Measurements from ENCODE around the gene RNF207. TPM values are rescaled to one million over a fixed set of nuclear protein-coding genes. Genes with fewer than 3 reads are reported as not detected.

Gene RNF207
- polyA plus RNA-seq, 4 donors = 15.7 to 72.0 (median 38.7) TPM

DNA sequence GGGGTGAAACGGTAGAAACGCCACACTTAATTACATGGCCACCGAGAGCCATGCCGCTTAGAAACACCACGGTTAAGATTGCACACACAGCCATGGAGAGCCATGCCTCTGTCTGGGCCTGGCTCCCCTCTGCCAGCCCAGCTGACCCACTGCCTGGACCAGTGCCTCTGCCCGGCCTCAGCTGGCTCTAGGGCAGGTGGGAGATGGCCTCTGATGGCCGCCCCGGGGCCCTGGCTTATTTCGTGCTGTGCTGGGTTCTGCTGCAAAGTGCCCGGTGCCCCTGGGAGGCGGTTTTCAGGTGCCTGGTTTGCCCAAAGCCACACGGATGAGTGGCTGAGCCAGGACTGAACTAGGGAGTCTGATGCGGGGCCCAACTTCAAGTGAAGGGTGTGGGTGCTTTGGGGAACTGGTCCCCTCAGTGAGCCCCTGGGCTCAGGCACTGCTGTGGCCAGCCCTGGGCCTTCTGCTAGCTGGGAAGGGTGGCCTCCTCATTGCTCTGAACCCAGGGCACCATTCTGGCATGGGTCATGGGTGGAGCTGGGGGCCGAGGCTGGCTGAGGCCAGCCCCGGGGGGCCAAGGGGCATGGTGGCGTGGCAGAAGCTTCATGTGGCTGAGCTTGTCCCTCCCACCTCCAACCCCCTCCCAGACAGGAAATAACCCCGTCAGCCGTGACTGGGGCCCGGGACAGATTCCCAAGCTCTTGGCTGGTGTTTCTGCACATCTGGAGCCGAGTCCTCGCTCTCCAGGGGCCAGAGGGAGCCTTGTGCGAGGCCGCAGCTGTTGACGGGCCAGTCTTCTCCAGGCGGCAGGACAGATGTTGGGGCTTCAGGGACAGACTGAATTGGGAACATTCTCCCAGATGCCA is 56.9 kb downstream of the RNF207 start:
- DNase-seq (ENCODE audit: low read depth in 4 of 4, low spot score in 3 of 4) = no peak

DNA sequence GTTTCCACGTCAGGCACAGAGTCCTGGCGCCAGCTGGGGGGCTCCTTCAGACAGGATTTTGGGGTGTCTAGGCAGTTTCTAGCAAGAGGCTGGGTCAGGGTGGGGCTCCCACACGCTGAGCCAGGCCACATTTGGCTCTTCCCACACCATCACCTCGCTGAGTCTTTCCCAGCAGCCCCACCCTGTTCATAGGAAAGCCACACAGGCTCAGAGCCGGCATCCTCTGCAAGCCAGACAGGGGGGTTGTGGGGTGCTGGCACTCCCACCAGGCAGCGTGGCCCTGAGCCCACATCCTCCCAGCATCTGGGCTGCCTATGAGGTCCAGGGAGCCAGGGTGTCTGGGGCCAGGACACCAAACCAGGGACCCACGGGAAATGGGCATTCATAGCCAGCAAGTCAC is 57.8 kb downstream of the RNF207 start:
- DNase-seq (ENCODE audit: low read depth in 4 of 4, low spot score in 3 of 4) = no peak

DNA sequence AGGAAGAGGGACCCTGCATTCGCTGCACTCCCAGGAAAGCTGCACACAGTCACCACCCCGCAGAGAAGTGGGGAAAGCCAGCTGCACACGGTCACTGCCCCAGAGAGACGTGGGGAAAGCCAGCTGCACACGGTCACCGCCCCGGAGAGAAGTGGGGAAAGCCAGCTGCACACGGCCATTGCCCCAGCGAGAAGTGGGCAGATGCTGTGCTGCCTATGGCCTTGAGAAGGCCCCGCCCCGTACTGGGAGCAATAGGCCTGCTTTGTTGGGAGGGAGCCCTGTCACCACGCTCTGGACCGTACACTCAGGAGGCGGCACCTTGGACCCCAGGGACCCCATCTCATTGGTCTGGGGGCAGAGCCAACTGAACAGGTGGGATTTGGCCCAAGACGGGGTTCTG is 59.2 kb downstream of the RNF207 start:
- no peak for DNase-seq (ENCODE audit: low read depth in 4 of 4, low spot score in 3 of 4)

DNA sequence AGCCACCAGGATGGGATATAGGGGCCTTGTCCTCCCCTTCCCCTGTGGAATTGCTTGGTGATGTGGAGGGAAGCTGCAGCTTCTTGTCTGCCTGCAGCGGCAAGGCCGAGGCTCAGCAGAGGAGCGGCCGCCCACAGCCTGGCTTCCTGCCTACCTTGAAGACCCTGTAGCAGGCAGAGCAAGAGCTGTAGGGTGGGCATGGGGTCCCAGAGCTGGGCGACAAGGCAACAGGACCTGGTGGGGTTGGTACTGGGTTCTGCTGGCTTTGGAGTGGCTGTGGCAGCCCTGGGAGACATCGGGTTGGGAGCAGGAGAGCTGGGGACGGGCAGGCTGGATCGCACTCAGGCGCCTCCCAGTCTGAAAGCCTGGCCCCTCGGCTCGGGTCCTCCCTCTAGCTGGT is 60.7 kb downstream of the RNF207 start:
- DNase-seq (ENCODE audit: low read depth in 4 of 4, low spot score in 3 of 4) = no peak

DNA sequence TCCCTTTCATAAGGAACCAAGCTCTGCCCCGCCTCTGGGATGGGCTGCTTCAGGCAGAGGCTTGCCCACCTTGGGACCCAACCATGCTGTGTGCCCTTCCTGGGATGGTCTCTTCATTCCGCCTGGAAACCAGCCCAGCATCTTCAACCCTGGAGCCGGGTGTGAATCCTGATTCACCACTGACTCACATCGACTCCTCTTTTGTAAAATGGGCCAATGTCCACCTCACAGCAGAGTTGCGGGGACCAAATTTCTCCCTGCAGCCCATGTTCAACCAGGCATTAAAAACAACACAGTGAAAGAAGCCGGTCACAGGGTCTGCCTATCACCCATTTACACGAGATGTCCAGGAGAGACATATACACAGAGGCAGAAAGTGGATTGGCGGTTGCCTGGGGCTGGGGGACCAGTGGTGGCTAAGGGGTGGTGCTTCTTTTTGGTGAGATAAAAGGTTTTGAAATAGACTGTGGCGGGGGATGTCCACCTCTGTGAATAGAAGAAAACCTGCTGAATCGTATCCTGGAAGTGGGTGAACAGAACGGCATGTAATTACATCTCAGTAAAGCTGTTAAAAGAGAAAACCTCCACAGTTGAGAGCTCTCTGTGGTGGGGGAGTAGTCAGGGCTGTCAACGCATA is 61.9 kb downstream of the RNF207 start:
- DNase-seq (ENCODE audit: low read depth in 4 of 4, low spot score in 3 of 4) = no peak

DNA sequence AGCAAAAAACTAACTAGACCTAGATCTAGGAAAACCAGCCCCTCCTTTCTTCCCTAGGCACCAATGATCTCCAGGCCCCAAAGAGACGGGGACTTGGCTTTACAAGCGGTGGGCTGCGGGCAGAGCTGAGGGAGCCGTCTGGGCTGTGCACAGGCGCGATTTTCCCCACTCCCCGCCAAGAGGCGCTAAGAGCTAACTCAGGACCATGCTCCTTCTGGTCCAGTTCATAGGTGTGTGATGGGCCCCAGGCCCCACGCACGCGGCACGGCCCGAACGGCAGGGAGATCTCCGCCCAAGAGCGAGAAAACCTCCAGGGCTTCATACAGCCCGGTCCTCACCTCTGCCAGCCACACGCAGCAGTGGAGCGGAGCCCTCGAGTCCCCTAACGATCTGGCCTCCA is 62.5 kb downstream of the RNF207 start:
- no peak for DNase-seq (ENCODE audit: low read depth in 4 of 4, low spot score in 3 of 4)

DNA sequence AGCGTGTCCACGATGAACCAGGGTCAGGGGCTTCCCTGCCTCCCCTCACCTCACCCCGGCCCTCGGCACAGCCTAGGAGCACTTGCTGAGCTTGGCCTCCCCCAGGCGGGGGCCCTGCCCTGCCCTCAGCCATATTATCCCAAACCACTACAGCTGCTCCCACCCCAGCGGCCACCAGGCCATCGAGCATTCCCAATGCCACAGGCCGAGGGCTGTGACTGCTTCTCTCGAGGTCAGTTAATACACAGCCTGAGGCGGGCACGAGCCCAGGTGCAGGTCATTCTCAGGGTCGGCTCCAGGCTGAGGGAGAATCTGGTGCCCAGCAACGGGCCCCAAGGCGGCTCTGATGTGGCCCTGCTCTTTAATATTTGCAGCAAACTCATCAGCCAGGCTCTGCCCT is 63.4 kb downstream of the RNF207 start:
- DNase-seq (ENCODE audit: low read depth in 4 of 4, low spot score in 3 of 4) = no peak

DNA sequence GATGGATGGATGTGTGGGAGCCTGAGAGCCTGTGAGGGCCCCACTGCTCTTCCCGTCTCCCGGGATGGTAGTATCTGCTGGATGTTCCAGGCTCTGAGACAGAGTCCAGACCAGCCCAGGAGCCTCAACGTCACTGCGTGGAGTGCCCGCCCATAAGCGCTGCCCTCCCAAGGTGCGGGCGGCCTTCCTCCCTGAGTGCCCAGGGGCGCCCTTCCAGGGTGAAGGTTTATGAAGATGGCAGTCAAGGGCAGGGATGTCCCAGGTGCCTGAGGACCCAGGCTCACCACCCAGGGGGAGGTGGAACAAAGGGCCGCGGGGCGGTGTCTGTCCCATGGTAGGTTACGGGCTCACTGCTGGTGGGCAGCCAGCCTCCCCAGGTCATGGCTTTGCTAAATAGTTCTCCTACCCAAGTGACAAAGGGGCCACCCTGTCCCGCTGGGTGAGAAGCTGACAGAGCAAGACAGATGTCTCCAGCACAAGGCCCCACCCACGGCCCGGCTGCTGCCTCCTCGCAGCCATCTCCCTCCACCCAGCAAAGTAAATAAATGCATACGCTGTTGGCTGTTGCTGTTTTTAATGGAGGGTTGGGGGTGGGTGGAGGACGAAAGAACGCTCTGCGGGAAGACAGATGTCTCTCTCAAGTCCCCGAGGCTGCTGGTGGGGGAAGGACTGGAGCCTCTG is 63.9 kb downstream of the RNF207 start:
- DNase-seq (ENCODE audit: low read depth in 4 of 4, low spot score in 3 of 4) = no peak

DNA sequence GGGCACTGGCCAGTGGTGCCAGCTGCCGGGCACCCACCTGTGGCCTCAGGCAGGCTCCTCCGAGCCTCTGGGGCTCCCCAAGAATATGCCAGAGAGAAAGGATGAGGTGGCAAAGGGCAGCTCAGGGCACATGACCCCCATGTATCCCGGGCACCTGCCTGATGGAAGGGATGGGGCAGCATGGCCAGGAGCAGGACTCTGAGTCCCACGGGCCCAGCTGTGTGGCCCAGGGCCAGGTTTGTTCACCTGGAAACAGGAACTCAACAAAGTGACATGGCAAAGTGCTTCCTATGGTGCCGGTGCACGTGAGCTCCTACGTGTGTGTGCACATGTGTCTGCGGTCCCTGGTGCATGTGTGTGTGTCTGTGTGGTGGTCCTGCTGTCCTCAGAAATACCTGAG is 64.5 kb downstream of the RNF207 start:
- no peak for DNase-seq (ENCODE audit: low read depth in 4 of 4, low spot score in 3 of 4)

Other genes with a start within 250 kb of the RNF207 start
- gene NPHP4, start 213.7 kb upstream of the RNF207 start, polyA plus RNA-seq (ENCODE audit: insufficient read length in 4 of 4) = 10 to 100 TPM in 2 of 4 donors, 1 to 10 TPM in 2; 6.8 to 17.1 (median 10.8) TPM
- gene KCNAB2, start 160.2 kb upstream of the RNF207 start, polyA plus RNA-seq (ENCODE audit: insufficient read length in 4 of 4) = 1 to 10 TPM; 4.5 to 6.4 (median 5.1) TPM
- gene CHD5, start 25.8 kb upstream of the RNF207 start, polyA plus RNA-seq (ENCODE audit: insufficient read length in 4 of 4) = under 1 TPM; 0.14 to 0.63 (median 0.36) TPM
- 100 to 1,000 TPM; 523 to 790 (median 627) TPM for gene RPL22, start 6.5 kb upstream of the RNF207 start, polyA plus RNA-seq (ENCODE audit: insufficient read length in 4 of 4)
- 10 to 100 TPM; 60.7 to 75.1 (median 63.1) TPM for gene ICMT, start 29.8 kb downstream of the RNF207 start, polyA plus RNA-seq (ENCODE audit: insufficient read length in 4 of 4)
- not detected for gene HES3, start 38.1 kb downstream of the RNF207 start, polyA plus RNA-seq (ENCODE audit: insufficient read length in 4 of 4)
- 1 to 10 TPM; 6.3 to 7.9 (median 7.5) TPM for gene GPR153, start 55.0 kb downstream of the RNF207 start, polyA plus RNA-seq (ENCODE audit: insufficient read length in 4 of 4)
- 10 to 100 TPM; 18.2 to 34.2 (median 27.5) TPM for gene ACOT7, start 187.6 kb downstream of the RNF207 start, polyA plus RNA-seq (ENCODE audit: insufficient read length in 4 of 4)
- under 1 TPM; 0.08 to 0.69 (median 0.34) TPM for gene HES2, start 213.8 kb downstream of the RNF207 start, polyA plus RNA-seq (ENCODE audit: insufficient read length in 4 of 4)
- gene ESPN, start 218.7 kb downstream of the RNF207 start, polyA plus RNA-seq (ENCODE audit: insufficient read length in 4 of 4) = 10 to 100 TPM in 3 of 4 donors, 1 to 10 TPM in 1; 7.6 to 23.5 (median 11.8) TPM